ENCODE results near the gene NCK2.

NCK2 gene

GRCh38 chr2:105866216-105867185 lies 121.8 kb downstream of the NCK2 start:
- Histone ChIP-seq H2AFZ (ENCODE audit: low read depth, low read length, severe bottlenecking) (no peak overlapping the region), H3K9me3 (ENCODE audit: insufficient read depth, low read length) (no peaks in the 10 kb centered on the region), H3K27me3 (ENCODE audit: low read length) (no peaks in the 10 kb centered on the region), H3F3A (ENCODE audit: insufficient read depth) (no peaks in the 10 kb centered on the region), H3K36me3 (ENCODE audit: low read length) (no peaks in the 10 kb centered on the region), H3K9ac (ENCODE audit: low read length) (no peak overlapping the region), H3K27ac (ENCODE audit: low read depth, low read length) (no peak overlapping the region), H4K20me1 (ENCODE audit: low read depth, low read length) (no peaks in the 10 kb centered on the region), H3K9me2 (replicated peaks; ENCODE audit: insufficient read depth, low read length) (no peaks in the 10 kb centered on the region), H3K4me2 (ENCODE audit: low read depth, low read length, poor library complexity, severe bottlenecking) (no peak overlapping the region), H3K4me3 (ENCODE audit: insufficient read depth, low read length, poor library complexity, severe bottlenecking) (no peak overlapping the region), H3K79me2 (ENCODE audit: insufficient read depth, low read length) (no peaks in the 10 kb centered on the region)
- TF ChIP-seq CTCF (IDR thresholded peaks at IDR 0.05; ENCODE audit: insufficient read depth, low read length, poor library complexity, severe bottlenecking) (no peak), EZH2phosphoT487 (conservative IDR thresholded peaks at IDR 0.05; ENCODE audit: low read length) (no peak)

GRCh38 chr2:105867587-105867986 lies 122.9 kb downstream of the NCK2 start:
- Histone ChIP-seq H3K27ac (ENCODE audit: low read depth, low read length) (no peak overlapping the region), H3K27me3 (ENCODE audit: low read length) (no peaks in the 10 kb centered on the region), H2AFZ (ENCODE audit: low read depth, low read length, severe bottlenecking) (no peak overlapping the region), H3K9ac (ENCODE audit: low read length) (no peak overlapping the region), H3K36me3 (ENCODE audit: low read length) (no peaks in the 10 kb centered on the region), H3K9me3 (ENCODE audit: insufficient read depth, low read length) (no peaks in the 10 kb centered on the region), H3F3A (ENCODE audit: insufficient read depth) (no peaks in the 10 kb centered on the region), H3K79me2 (ENCODE audit: insufficient read depth, low read length) (no peaks in the 10 kb centered on the region), H3K9me2 (replicated peaks; ENCODE audit: insufficient read depth, low read length) (no peaks in the 10 kb centered on the region), H3K4me3 (ENCODE audit: insufficient read depth, low read length, poor library complexity, severe bottlenecking) (no peak overlapping the region), H3K4me2 (ENCODE audit: low read depth, low read length, poor library complexity, severe bottlenecking) (no peak overlapping the region), H4K20me1 (ENCODE audit: low read depth, low read length) (no peaks in the 10 kb centered on the region)
- no peak for TF ChIP-seq CTCF (IDR thresholded peaks at IDR 0.05; ENCODE audit: insufficient read depth, low read length, poor library complexity, severe bottlenecking)
- TF ChIP-seq EZH2phosphoT487 (conservative IDR thresholded peaks at IDR 0.05; ENCODE audit: low read length): no peak

GRCh38 chr2:105868060-105868459 lies 123.3 kb downstream of the NCK2 start:
- Histone ChIP-seq H3K9ac (ENCODE audit: low read length) (no peak overlapping the region), H2AFZ (ENCODE audit: low read depth, low read length, severe bottlenecking) (no peak overlapping the region), H3K27me3 (ENCODE audit: low read length) (no peaks in the 10 kb centered on the region), H3K27ac (ENCODE audit: low read depth, low read length) (no peak overlapping the region), H3K9me2 (replicated peaks; ENCODE audit: insufficient read depth, low read length) (no peaks in the 10 kb centered on the region), H3K4me2 (ENCODE audit: low read depth, low read length, poor library complexity, severe bottlenecking) (no peak overlapping the region), H3K9me3 (ENCODE audit: insufficient read depth, low read length) (no peaks in the 10 kb centered on the region), H3F3A (ENCODE audit: insufficient read depth) (no peaks in the 10 kb centered on the region), H3K79me2 (ENCODE audit: insufficient read depth, low read length) (no peaks in the 10 kb centered on the region), H3K4me3 (ENCODE audit: insufficient read depth, low read length, poor library complexity, severe bottlenecking) (no peak overlapping the region), H4K20me1 (ENCODE audit: low read depth, low read length) (no peaks in the 10 kb centered on the region), H3K36me3 (ENCODE audit: low read length) (no peaks in the 10 kb centered on the region)
- TF ChIP-seq EZH2phosphoT487 (conservative IDR thresholded peaks at IDR 0.05; ENCODE audit: low read length): no peak
- TF ChIP-seq CTCF (IDR thresholded peaks at IDR 0.05; ENCODE audit: insufficient read depth, low read length, poor library complexity, severe bottlenecking): no peak
